ENCODE measurements around the gene SERPINB6.

SERPINB6 gene

GRCh38 chr6:2984738-2985406 lies 13.5 kb upstream of the SERPINB6 start:
- TF ChIP-seq CTCF (conservative IDR thresholded peaks at IDR 0.05; ENCODE audit: control insufficient read depth, insufficient read depth, low read depth, low read length), result no peak
- H3K4me3 ChIP-seq (ENCODE audit: control insufficient read depth, low read depth, low read length), result no peak overlapping the region

GRCh38 chr6:2982426-2983117 lies 11.2 kb upstream of the SERPINB6 start:
- peak; percentile 38 for DNase-seq (ENCODE audit: low read depth)
- H3K4me3 ChIP-seq (ENCODE audit: control insufficient read depth, low read depth, low read length), result no peak overlapping the region
- TF ChIP-seq CTCF (conservative IDR thresholded peaks at IDR 0.05; ENCODE audit: control insufficient read depth, insufficient read depth, low read depth, low read length), result no peak

More at GRCh38 chr6:2984738-2985406, 13.5 kb upstream of the SERPINB6 start:
- DNase-seq (ENCODE audit: low read depth), result no peak

GRCh38 chr6:2980465-2980855 lies 9.1 kb upstream of the SERPINB6 start:
- no peak for TF ChIP-seq CTCF (conservative IDR thresholded peaks at IDR 0.05; ENCODE audit: control insufficient read depth, insufficient read depth, low read depth, low read length)
- H3K4me3 ChIP-seq (ENCODE audit: control insufficient read depth, low read depth, low read length), result no peak overlapping the region
- DNase-seq (ENCODE audit: low read depth), result no peak

- no peak overlapping the region for H3K4me3 ChIP-seq (ENCODE audit: control insufficient read depth, low read depth, low read length)
- no peak for TF ChIP-seq CTCF (conservative IDR thresholded peaks at IDR 0.05; ENCODE audit: control insufficient read depth, insufficient read depth, low read depth, low read length)
- DNase-seq (ENCODE audit: low read depth), result no peak
Observed at GRCh38 chr6:2979819-2980464, 8.6 kb upstream of the SERPINB6 start.

DNA sequence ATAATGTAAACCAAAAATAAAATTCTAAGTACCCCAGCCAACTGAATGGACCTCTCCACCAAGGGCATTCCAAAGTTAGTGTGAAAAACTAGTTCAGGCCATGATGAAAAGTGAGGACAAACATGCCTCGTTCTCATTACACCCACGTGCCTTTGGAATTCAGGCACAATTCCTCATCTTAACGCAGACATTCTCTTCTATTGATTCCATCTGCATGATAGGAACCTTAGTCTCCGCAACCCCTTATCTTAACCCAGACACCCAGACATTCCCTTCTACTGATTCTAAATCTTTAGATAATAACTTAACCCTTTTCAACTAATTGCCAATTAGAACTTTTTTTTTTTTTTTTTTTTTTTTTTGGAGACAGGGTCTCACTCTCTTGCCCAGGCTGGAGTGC lies 7.6 kb upstream of the SERPINB6 start:
- no peak for DNase-seq (ENCODE audit: low read depth)
- no peak for TF ChIP-seq CTCF (conservative IDR thresholded peaks at IDR 0.05; ENCODE audit: control insufficient read depth, insufficient read depth, low read depth, low read length)

GRCh38 chr6:2977799-2978590 lies 6.6 kb upstream of the SERPINB6 start:
- DNase-seq (ENCODE audit: low read depth), result no peak

More for the DNA sequence above, 7.6 kb upstream of the SERPINB6 start:
- no peak overlapping the region for H3K4me3 ChIP-seq (ENCODE audit: control insufficient read depth, low read depth, low read length)

More at GRCh38 chr6:2977799-2978590, 6.6 kb upstream of the SERPINB6 start:
- no peak for TF ChIP-seq CTCF (conservative IDR thresholded peaks at IDR 0.05; ENCODE audit: control insufficient read depth, insufficient read depth, low read depth, low read length)
- H3K4me3 ChIP-seq (ENCODE audit: control insufficient read depth, low read depth, low read length), result no peak overlapping the region
